ENCODE data around the gene HBG2. TPM values are rescaled to one million over a fixed set of nuclear protein-coding genes. Genes with fewer than 3 reads are reported as not detected.

HBG2 gene
- total RNA-seq, 1 experiment from 2014 or later, result 8.7 TPM

GRCh38 chr11:5229356-5229755 lies 25.2 kb downstream of the HBG2 start:
- Mint-ChIP-seq H3K9me3 (no peaks in the 10 kb centered on the region), H3K36me3 (no peaks in the 10 kb centered on the region), H3K27ac (no peak overlapping the region), H3K4me1 (no peaks in the 10 kb centered on the region), H3K4me3 (no peak overlapping the region), H3K27me3 (ENCODE audit: low read depth) (no peaks in the 10 kb centered on the region)
- TF ChIP-seq CDX4 (CRISPR knock-in tag; IDR thresholded peaks at IDR 0.05; ENCODE audit: borderline replicate concordance), result no peak
- no peak for TF ChIP-seq RELA (CRISPR knock-in tag; IDR thresholded peaks at IDR 0.05; ENCODE audit: borderline replicate concordance)
- no peak for TF ChIP-seq ATF2 (CRISPR knock-in tag; IDR thresholded peaks at IDR 0.05; ENCODE audit: borderline replicate concordance, low read depth)
- no peak for TF ChIP-seq ERG (CRISPR knock-in tag; IDR thresholded peaks at IDR 0.05)
- no peak for TF ChIP-seq PRRX2 (CRISPR knock-in tag; IDR thresholded peaks at IDR 0.05)
- no peak for TF ChIP-seq NR3C1 (CRISPR knock-in tag; conservative IDR thresholded peaks at IDR 0.05; ENCODE audit: low read depth)
- no peak for TF ChIP-seq E2F5 (CRISPR knock-in tag; IDR thresholded peaks at IDR 0.05)
- no peak for TF ChIP-seq CREM (CRISPR knock-in tag; IDR thresholded peaks at IDR 0.05)
- no peak for TF ChIP-seq ZNF263 (CRISPR knock-in tag; IDR thresholded peaks at IDR 0.05; ENCODE audit: low read depth)
- TF ChIP-seq ZBTB21 (CRISPR knock-in tag; IDR thresholded peaks at IDR 0.05; ENCODE audit: borderline replicate concordance), result no peak
- TF ChIP-seq NR2C2 (CRISPR knock-in tag; IDR thresholded peaks at IDR 0.05), result no peak
- no peak for TF ChIP-seq ZNF532 (CRISPR knock-in tag; IDR thresholded peaks at IDR 0.05; ENCODE audit: borderline replicate concordance)
- no peak for TF ChIP-seq CTCF (IDR thresholded peaks at IDR 0.05)
- no peak for TF ChIP-seq SOX15 (CRISPR knock-in tag; IDR thresholded peaks at IDR 0.05)
- TF ChIP-seq MYBL2 (CRISPR knock-in tag; IDR thresholded peaks at IDR 0.05), result no peak
- no peak for TF ChIP-seq ZNF232 (CRISPR knock-in tag; IDR thresholded peaks at IDR 0.05)
- no peak for TF ChIP-seq TP53 (CRISPR knock-in tag; IDR thresholded peaks at IDR 0.05)
- TF ChIP-seq ELF4 (CRISPR knock-in tag; IDR thresholded peaks at IDR 0.05; ENCODE audit: low read depth), result no peak
- no peak for TF ChIP-seq USF1 (CRISPR knock-in tag; IDR thresholded peaks at IDR 0.05)
- DNase-seq (ENCODE audit: low spot score), result no peak
- no peak for ATAC-seq
- CTCF ChIA-PET, result no interaction called here
- POLR2A ChIA-PET, result interaction anchor here (0.6 kb wide), 1 partner anchor 16 kb away, joined by 4 read pairs; no protein-coding TSS in a partner anchor
